Stromal cell of bone marrow (primary cell): ENCODE results near the gene CD3G.

Experiments used
- DNase-seq: peaks from one replicate; pipeline ENCODE4 v3.0.0-alpha.2; 2012; ENCODE audit warnings: low read depth

Gene CD3G

DNA sequence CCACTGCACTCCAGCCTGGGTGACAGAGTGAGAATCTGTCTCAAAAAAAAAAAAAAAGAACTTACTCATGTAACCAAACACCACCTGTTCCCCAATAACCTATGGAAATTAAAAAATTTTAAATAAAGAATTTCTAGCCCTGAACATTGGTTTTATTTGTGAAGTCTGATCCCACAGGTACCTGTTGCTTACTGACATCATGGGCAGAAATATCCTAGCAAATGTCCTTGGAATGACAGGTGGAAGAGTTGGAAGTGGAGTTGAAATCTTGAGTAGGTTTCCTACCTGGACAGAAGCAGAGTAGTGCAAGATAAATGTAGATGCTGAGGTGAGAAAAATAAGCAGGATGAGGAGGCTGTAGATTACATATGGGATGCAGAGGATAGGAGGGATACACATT is 18.9 kb upstream of the CD3G start:
- no peak for DNase-seq

DNA sequence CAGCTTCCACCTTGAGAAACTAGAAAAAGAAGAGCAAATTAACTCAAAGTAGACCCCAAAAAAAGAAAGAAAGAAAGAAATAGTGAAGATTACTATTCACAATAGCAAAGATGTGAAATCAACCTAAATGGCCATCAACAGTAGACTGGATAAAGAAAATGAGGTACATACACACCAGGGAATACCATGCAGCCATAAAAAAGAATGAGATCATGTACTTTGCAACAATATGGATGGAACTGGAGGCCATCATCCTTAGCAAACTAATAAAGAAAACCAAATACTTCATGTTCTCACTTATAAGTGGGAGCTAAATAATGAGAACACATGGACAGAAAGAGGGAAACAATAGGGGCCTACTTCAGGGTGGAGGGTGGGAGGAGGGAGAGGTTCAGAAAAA is 15.4 kb upstream of the CD3G start:
- no peak for DNase-seq

DNA sequence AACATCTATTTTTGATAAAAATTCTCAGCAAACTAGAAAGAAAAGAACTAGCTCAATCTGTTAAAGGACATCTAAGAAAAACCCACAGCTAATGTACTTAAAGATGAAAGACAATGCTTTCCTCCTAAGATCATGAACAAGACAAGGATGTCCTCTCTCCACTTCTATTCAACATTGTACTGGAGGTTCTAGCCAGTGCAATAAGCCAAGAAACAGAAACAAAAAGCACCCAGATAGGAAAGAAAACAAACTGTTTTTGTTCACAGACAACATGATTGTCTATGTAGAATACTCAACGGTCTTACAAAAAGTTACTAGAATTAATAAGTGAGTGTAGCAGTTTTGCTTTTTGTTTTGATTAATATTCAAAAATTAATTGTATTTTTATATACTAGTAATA is 9.4 kb upstream of the CD3G start:
- DNase-seq = no peak

DNA sequence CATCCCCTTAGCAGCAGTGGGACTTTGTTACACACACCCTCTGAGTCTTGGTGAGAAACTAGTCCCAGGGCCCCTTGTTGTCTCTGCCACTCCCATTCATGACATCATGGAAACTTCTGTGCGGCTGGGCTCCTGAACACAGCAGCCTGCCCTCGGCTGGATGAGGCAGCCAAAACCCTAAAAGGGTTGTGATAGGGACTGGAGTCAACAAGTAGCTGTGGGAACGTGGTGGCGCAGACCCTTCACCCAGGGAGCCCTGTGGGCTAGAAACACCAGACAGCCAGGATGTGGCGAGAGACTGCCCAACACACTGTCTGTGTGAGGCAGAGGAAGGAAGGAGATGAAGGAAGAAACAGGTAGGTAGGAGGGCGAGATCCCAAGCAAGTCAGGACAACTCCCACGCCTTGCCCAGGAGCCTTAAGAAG is 5.5 kb upstream of the CD3G start:
- no peak for DNase-seq

DNA sequence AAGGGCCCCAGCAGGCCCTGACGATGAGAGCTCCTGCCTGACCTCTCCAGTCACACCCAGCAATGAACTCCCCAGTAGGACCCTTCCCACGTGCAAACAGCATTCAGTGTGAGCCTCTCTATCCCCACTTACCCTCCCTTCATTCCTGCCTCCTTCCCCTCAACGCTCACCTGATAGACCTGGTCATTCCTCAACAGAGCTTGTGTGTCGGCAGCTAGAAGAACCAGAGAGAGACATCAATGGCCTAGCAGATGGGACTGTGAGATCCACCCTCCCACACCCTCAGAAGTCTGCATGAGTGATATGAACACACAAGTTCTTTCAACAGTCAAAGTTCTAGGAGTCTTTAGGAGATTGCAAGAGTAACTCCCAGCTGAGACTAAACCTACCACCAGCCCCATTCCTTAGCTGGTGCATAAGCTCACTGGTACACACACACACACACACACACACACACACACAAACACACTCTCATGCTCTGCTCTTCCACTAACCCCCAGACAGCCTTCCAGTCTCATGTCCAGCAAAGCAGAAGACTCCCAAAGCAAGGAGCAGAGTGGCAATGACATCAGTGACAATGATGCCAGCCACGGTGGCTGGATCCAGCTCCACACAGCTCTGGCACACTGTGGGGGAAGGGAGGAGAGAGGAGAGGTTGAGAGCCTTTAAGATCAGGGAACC is 4.7 kb upstream of the CD3G start:
- no peak for DNase-seq

GRCh38 chr11:118340449-118340848 is 3.7 kb upstream of the CD3G start:
- DNase-seq = no peak

DNA sequence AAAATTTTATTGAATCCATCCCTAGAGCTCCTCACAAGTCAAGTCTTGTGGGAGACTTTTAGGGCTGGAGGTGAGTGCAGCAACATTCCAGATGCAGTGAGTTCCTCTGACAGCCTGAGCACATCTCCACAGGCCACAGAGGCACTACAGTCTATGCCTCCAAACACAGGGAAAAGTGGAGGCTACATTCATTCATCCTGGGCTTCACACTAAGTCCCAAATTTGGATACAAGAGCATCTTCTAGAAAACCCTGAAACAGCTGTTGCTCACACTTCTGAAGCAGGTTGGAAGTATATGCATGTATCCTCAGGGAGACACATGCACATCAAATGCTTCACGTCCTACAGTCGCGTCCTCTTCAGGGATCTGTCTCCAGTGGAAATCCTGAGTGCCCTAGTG is 2.9 kb upstream of the CD3G start:
- no peak for DNase-seq

GRCh38 chr11:118341815-118342489 is 2.2 kb upstream of the CD3G start:
- no peak for DNase-seq

GRCh38 chr11:118342503-118343161 is 1.5 kb upstream of the CD3G start, which contains the start of gene CD3D:
CD3D (minus strand) TSS chr11:118342705; CDS start chr11:118342607, 98 bp downstream.
- no peak for DNase-seq

DNA sequence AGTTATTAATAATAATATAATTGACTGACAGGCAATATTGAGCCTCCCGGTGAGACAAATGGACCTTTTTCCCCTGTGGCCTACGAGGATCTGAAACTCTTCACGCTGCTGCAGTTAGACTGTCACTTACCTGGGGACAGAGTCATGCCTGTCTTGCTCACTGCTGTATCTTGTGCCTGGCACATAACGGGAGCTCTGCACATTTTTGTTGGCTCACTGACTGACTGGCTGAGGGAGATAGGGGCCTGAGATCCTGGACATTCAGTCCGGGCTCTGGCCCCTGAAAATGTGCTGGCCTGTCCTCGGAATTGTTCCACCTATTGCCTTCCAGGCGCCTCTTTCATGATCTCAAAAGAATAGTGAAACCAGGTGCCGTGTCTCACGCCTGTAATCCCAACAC is 896 bp upstream of the CD3G start:
- DNase-seq = no peak

DNA sequence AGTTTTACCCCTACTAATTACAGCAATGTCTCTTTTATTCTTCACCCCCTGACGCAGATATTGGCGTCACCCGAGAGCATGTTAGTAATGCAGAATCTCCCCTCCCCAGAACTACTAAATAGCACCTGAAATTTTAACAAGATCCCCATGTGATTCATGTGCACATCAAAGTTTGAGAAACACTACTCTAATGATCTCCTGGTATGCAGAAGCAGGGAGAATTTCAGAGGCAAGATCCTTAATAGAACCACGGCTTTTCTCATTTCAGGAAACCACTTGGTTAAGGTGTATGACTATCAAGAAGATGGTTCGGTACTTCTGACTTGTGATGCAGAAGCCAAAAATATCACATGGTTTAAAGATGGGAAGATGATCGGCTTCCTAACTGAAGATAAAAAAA is 5.3 kb downstream of the CD3G start:
- DNase-seq = no peak

DNA sequence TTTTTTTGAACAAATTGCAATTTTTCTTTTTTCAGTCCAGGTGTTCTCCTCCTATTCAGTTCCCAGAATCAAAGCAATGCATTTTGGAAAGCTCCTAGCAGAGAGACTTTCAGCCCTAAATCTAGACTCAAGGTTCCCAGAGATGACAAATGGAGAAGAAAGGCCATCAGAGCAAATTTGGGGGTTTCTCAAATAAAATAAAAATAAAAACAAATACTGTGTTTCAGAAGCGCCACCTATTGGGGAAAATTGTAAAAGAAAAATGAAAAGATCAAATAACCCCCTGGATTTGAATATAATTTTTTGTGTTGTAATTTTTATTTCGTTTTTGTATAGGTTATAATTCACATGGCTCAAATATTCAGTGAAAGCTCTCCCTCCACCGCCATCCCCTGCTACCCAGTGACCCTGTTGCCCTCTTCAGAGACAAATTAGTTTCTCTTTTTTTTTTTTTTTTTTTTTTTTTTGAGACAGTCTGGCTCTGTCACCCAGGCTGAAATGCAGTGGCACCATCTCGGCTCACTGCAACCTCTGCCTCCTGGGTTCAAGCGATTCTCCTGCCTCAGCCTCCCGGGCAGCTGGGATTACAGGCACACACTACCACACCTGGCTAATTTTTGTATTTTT is 9.1 kb downstream of the CD3G start:
- DNase-seq = no peak

- DNase-seq = no peak
These were observed 13.9 kb downstream of the CD3G start for GRCh38 chr11:118358071-118358470.

DNA sequence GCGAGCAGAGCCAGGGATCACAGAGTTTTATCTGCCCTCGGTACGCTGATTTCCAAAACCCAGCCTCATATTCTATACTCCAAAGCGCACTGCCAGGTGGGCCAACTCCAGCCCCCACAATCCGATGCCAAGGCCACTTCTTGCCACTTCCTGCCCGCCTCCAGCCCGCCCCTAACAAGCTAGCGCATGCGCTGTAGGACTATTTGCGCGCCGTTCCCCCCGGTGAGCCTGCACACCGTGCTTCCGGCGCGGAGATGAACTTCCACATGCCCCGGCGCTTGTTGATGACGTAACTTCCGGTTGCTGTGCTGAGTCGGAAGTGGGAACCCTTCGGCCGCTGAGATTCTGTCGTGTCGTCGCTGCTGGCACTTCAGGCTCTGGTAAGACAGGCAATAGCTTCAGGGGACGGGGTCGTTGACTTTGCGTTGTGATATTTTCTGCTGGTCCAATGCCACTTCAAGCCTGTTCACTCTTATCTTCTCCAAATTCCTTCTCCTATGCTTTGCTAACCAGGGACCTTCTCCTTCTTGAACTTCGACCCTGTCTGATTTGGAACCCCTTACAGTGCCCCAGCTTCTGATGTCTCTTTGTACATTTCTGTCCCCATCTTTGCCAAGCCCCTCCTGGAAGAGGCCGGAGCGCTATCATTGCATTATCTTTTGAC is 15.3 kb downstream of the CD3G start, which contains the start of gene UBE4A:
Gene UBE4A, plus strand, starts transcription at position 306 of the 664 bp plus-strand sequence. CDS start 5,481 bp downstream, outside the sequence.
- DNase-seq = peak; percentile 86

DNA sequence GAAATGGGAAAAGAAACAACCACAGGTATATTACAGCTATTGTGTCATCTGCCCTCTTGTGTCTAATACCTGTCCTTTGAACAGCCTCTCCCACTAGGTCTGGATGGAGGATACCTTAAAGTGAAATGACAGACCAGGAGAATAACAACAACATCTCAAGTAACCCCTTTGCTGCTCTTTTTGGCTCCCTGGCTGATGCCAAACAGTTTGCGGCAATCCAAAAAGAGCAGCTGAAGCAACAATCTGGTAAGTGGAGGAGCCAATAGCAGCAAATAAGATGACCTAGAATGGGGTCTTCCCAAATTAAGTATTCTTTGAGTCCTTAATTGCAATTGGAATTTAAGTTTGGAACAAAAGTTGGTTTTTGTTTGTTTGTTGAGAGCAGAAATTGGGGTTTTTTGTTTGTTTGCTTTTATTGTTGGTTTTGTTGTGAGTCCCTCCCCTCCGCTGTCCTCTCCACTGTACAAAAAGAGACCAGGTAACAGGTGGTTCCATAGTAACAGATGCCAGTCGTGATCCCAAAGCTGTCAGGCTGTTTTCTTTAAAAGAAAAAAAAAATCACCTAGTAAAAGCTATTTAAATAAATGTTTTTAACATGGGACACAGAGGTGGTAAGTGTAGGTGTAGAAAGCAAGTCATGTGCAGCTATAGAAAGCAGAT is 20.9 kb downstream of the CD3G start:
- DNase-seq = no peak

DNA sequence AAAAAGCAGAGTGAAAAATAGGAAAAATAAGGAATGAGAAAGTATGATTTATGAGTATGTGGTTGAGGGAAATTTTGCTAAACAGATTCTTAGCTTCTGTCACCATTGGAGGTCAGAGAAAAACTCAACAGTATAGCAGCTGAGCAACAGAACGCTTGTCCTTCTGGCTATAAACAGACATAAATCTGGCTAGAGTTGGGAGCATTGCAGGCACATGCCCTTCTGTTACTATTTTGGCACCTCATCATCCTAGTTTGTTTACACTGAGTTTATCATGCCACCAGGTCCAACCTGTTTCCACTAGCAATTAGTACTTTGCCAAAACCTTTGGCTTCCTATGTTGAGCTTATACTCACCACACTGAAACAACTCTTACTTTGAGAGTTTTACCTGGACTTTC is 22.1 kb downstream of the CD3G start:
- DNase-seq = no peak

- no peak for DNase-seq
These were observed 26.6 kb downstream of the CD3G start for GRCh38 chr11:118370774-118371173.

DNA sequence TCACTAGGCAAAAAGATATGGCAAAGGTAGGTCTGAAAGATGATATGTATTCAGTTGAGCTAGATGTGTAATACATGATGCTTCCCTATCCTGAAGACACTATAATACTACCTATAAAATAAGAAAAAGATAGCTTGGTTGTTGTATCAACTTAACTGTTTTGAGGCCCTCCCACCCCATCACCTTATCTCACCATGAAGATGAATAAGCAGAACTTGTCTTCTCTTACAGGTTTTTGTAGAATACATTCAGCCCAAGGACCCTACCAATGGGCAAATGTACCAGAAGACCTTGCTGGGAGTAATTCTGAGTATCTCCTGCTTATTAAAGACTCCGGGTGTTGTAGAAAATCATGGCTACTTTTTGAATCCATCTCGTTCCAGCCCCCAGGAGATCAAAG is 29.1 kb downstream of the CD3G start:
- no peak for DNase-seq

- DNase-seq = no peak
These were observed 29.7 kb downstream of the CD3G start for GRCh38 chr11:118373871-118374270.

DNA sequence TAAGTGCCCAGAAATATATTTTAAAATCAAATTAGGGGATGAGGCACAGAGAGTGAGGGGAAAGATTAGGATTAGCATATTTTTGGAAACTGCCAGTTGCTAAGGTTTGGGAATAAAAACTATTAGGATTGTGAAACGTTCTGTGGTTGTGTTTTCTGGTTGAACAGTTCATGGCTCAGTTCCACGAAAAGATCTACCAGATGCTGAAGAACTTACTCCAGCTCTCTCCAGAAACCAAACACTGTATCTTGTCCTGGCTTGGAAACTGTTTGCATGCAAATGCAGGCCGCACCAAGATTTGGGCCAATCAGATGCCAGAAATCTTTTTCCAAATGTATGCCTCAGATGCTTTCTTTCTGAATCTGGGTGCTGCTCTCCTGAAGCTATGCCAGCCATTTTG is 30.6 kb downstream of the CD3G start:
- no peak for DNase-seq

DNA sequence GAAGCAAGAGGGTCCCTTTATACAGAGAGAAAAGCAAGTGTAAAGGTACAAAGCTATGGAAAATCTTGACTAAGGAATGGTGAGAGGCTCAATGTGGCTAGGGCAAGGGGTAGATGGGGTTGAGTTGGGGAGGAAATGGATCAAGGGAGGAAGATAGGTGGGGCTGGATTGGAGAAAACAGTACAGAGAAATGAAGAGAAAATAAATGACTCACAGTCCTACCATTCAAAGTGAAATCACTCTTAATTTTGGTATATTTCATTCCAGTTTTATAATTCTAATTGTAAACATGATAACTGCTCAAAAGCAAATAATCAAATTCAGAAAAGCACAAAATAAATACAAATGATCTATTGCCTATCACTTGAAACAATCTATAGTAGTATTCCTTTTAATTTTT is 31.8 kb downstream of the CD3G start:
- no peak for DNase-seq

DNA sequence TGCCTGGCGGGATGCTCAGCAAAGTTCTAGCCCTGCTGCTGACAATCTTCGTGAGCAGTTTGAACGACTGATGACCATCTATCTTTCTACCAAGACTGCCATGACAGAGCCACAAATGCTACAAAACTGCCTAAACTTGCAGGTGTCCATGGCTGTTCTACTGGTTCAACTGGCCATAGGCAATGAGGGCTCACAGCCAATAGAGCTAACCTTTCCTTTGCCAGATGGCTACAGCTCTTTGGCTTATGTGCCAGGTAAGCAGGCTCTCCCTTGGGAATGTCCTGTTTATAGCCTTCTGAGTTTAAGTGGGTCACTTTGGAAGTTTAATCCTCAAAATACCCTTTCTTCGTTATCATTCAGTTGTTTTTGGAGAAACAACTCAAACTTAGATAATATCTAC is 35.4 kb downstream of the CD3G start:
- DNase-seq = no peak
